ENCODE measurements around the gene VPS50. TPM values are rescaled to one million over a fixed set of nuclear protein-coding genes. Genes with fewer than 3 reads are reported as not detected.
"Not testable (repeated sequence)": the region's sequence is repeated elsewhere in the genome, so short reads cannot be mapped to it uniquely, and the experiment has no call there.

Gene VPS50
- total and polyA plus RNA-seq, 5 donors, result 6.4 to 23.0 (median 21.4) TPM

DNA sequence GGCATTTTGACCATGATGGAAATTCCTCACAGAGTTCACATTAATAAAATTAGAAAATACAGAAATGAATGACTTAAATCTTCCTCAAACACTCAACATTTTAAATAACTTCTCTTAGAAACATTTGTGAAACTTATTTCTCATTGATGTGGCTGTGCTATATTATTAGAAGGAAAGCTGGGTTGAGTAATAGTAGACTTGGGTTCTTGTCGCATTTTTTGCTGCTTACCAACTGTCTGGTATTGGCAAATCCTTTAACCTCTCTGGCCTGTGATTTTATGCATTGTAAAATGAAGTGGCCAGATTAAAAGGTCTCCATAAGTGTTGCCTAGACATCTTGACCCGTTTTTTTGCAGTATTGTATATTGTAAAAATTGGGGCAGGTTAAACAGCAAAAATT is 66.5 kb downstream of the VPS50 start:
- 97% methylated on average over 2 of the region's 2 CpGs for WGBS
- Histone ChIP-seq H3K4me3 (ENCODE audit: low read length) (no peak overlapping the region), H3K27me3 (ENCODE audit: control insufficient read depth, insufficient read depth) (no peaks in the 10 kb centered on the region), H3K9me3 (ENCODE audit: control insufficient read depth, low read length) (no peaks in the 10 kb centered on the region), H3K4me1 (ENCODE audit: control insufficient read depth, insufficient read depth, low read length) (no peaks in the 10 kb centered on the region), H3K27ac (ENCODE audit: low read length) (no peak overlapping the region)
- DNase-seq (no peak), ATAC-seq (no peak)
- intact Hi-C loops (cut with DNase I), result no loop called here

DNA sequence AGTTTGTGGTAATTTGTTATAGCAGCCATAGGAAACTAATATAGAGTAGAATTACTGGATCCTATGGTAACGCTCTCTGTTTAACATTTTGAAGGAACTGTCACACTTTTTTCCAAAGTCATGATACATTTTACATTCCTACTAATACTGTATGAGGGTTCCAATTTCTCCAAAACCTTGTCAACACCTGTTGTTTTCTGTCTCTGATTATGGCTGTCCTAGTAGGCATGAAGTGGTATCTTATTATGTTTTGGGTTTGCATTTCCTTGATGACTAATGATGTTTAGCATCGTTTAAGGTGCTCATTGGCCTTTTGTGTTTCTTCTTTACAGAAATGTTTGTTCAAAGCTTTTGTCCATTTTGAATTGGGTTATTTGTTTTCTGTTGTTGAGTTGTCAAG is 69.6 kb downstream of the VPS50 start:
- Histone ChIP-seq H3K4me1 (ENCODE audit: control insufficient read depth, insufficient read depth, low read length) (no peaks in the 10 kb centered on the region), H3K9me3 (ENCODE audit: control insufficient read depth, low read length) (no peaks in the 10 kb centered on the region), H3K4me3 (ENCODE audit: low read length) (no peak overlapping the region), H3K27me3 (ENCODE audit: control insufficient read depth, insufficient read depth) (no peaks in the 10 kb centered on the region), H3K27ac (ENCODE audit: low read length) (no peak overlapping the region)
- 93% methylated on average over 2 of the region's 2 CpGs for WGBS
- DNase-seq (no peak), ATAC-seq (no peak)
- intact Hi-C loops (cut with DNase I), result no loop called here

DNA sequence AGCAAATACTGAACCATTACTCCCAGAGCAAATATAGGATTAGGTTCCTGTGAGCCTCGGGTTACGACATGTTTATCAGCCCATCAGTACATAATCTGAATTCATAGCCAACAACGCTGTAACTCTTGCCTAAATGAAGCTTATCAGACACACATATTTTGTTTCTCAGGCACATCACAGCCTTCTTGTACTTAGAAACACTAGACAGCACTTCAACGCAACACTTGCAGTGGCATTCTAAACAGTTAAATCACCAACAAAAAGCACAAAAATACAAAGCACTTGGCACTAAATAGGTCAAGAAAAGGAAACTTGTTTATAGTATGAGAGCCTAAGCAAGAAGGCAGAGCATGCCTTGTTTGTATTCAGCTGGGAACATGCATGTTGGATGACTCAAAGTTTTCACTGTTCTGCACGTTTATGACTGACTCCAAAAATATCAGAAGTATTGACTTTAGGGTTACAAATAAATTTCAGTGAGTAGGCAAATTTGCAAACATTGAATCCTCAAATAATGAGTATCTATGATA is 75.0 kb downstream of the VPS50 start:
- Histone ChIP-seq H3K27me3 (ENCODE audit: control insufficient read depth, insufficient read depth) (no peaks in the 10 kb centered on the region), H3K9me3 (ENCODE audit: control insufficient read depth, low read length) (no peaks in the 10 kb centered on the region), H3K4me3 (ENCODE audit: low read length) (no peak overlapping the region), H3K27ac (ENCODE audit: low read length) (no peak overlapping the region), H3K4me1 (ENCODE audit: control insufficient read depth, insufficient read depth, low read length) (no peaks in the 10 kb centered on the region)
- ATAC-seq (no peak), DNase-seq (no peak)
- intact Hi-C loops (cut with DNase I), result no loop called here
- WGBS, result 73% methylated on average over 5 of the region's 5 CpGs

GRCh38 chr7:93307943-93308342 is 75.8 kb downstream of the VPS50 start:
- 97% methylated on average over 1 of the region's 1 CpG for WGBS
- H3K27ac ChIP-seq (ENCODE audit: low read length), result no peak overlapping the region
- intact Hi-C loops (cut with DNase I), result no loop called here
- DNase-seq (no peak), ATAC-seq (no peak)
- H3K4me3 ChIP-seq (ENCODE audit: low read length), result no peak overlapping the region
- no peaks in the 10 kb centered on the region for H3K4me1 ChIP-seq (ENCODE audit: control insufficient read depth, insufficient read depth, low read length)
- no peaks in the 10 kb centered on the region for H3K9me3 ChIP-seq (ENCODE audit: control insufficient read depth, low read length)
- no peaks in the 10 kb centered on the region for H3K27me3 ChIP-seq (ENCODE audit: control insufficient read depth, insufficient read depth)

GRCh38 chr7:93310346-93310745 is 78.2 kb downstream of the VPS50 start:
- intact Hi-C loops (cut with DNase I), result no loop called here
- Histone ChIP-seq H3K4me3 (ENCODE audit: low read length) (no peak overlapping the region), H3K9me3 (ENCODE audit: control insufficient read depth, low read length) (no peaks in the 10 kb centered on the region), H3K27ac (ENCODE audit: low read length) (no peak overlapping the region), H3K27me3 (ENCODE audit: control insufficient read depth, insufficient read depth) (no peaks in the 10 kb centered on the region), H3K4me1 (ENCODE audit: control insufficient read depth, insufficient read depth, low read length) (no peaks in the 10 kb centered on the region)
- WGBS, result 89% methylated on average over 4 of the region's 4 CpGs
- ATAC-seq (no peak), DNase-seq (no peak)

DNA sequence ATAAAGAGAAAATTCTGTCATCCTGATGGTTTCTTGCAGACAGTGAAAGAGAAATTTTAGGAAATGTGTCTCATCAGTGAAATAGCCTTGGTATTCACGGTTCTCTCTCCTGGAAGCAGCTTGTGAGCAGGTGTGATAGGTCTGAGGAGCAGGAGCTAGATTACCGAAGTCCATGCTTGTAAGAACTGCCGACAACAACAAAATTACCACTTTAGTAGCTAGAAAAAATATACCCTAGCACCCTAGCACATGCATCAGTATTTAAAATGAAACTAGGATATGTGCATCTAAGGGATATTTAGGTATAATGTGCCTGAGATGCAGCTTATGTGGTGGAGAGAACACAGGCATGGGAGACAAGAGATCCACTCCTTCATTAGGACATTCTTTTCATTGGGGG is 82.3 kb downstream of the VPS50 start:
- no peaks in the 10 kb centered on the region for H3K9me3 ChIP-seq (ENCODE audit: control insufficient read depth, low read length)
- 92% methylated on average over 3 of the region's 3 CpGs for WGBS
- ATAC-seq (no peak), DNase-seq (no peak)
- intact Hi-C loops (cut with DNase I), result no loop called here
- no peak overlapping the region for H3K4me3 ChIP-seq (ENCODE audit: low read length)
- H3K27ac ChIP-seq (ENCODE audit: low read length), result no peak overlapping the region
- H3K27me3 ChIP-seq (ENCODE audit: control insufficient read depth, insufficient read depth), result no peaks in the 10 kb centered on the region
- H3K4me1 ChIP-seq (ENCODE audit: control insufficient read depth, insufficient read depth, low read length), result no peaks in the 10 kb centered on the region

- DNase-seq (no peak), ATAC-seq (no peak)
- no peak overlapping the region for H3K4me3 ChIP-seq (ENCODE audit: low read length)
- WGBS, result 95% methylated on average over 2 of the region's 2 CpGs
- H3K27me3 ChIP-seq (ENCODE audit: control insufficient read depth, insufficient read depth), result no peaks in the 10 kb centered on the region
- H3K27ac ChIP-seq (ENCODE audit: low read length), result no peak overlapping the region
- H3K4me1 ChIP-seq (ENCODE audit: control insufficient read depth, insufficient read depth, low read length), result no peaks in the 10 kb centered on the region
- no peaks in the 10 kb centered on the region for H3K9me3 ChIP-seq (ENCODE audit: control insufficient read depth, low read length)
- intact Hi-C loops (cut with DNase I), result no loop called here
These were observed 83.7 kb downstream of the VPS50 start for GRCh38 chr7:93315896-93316295.

DNA sequence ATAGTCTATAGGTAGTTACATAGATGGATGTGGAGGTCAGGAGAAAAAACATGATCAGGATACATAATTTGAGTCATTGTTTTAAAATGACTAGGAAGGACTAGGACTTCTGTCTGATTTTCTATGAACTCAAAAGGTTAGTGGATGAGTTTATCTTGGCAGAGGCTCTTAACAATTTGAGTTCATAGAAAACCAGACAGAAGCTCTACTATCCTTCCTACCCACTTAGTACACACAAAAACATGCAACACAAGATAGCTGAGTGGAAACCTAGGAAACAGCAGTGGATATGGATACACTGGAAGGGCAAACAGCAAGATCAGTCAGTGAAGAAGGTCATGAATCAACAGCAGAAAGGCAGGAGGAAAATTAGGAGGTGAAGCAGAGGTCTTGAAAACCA is 84.6 kb downstream of the VPS50 start:
- intact Hi-C loops (cut with DNase I), result no loop called here
- Histone ChIP-seq H3K27me3 (ENCODE audit: control insufficient read depth, insufficient read depth) (no peaks in the 10 kb centered on the region), H3K4me3 (ENCODE audit: low read length) (no peak overlapping the region), H3K27ac (ENCODE audit: low read length) (no peak overlapping the region), H3K4me1 (ENCODE audit: control insufficient read depth, insufficient read depth, low read length) (no peaks in the 10 kb centered on the region), H3K9me3 (ENCODE audit: control insufficient read depth, low read length) (no peaks in the 10 kb centered on the region)
- ATAC-seq (no peak), DNase-seq (no peak)

DNA sequence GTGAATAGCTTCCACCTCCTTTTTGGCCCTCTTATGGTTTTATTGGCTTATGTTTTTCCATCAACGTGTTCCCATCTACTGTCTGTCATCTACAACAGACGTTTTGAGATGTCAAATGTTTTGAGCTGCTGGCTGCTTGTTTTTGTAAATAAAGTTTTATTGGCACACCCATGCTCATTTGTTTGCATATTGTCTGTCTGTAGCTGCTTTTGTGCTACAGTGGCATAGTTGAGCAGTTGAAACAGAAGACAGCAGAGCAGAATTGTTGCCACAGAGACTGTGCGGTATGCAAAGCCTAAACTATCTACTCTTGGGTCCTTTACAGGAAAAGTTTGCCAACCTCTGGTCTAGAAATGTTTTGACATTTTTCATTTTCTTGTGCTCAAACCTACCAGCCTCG is 88.7 kb downstream of the VPS50 start:
- Histone ChIP-seq H3K4me3 (ENCODE audit: low read length) (no peak overlapping the region), H3K4me1 (ENCODE audit: control insufficient read depth, insufficient read depth, low read length) (no peaks in the 10 kb centered on the region), H3K27ac (ENCODE audit: low read length) (no peak overlapping the region), H3K27me3 (ENCODE audit: control insufficient read depth, insufficient read depth) (no peaks in the 10 kb centered on the region), H3K9me3 (ENCODE audit: control insufficient read depth, low read length) (no peaks in the 10 kb centered on the region)
- WGBS, result 94% methylated on average over 4 of the region's 4 CpGs
- intact Hi-C loops (cut with DNase I), result no loop called here
- no peak for DNase-seq
- no peak for ATAC-seq

DNA sequence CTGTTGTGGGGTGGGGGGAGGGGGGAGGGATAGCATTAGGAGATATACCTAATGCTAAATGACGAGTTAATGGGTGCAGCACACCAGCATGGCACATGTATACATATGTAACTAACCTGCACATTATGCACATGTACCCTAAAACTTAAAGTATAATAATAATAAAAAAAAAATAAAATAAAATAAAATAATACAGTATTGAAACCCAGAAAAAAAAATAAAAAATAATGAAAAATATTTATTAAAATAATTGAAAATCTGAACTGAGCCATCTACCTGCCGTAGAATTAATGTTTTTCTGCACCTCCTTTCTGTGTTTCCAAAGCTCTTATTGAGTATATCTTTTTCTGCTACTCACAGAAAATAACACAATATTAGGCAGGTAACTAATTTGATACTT is 94.1 kb downstream of the VPS50 start:
- H3K4me1 ChIP-seq (ENCODE audit: control insufficient read depth, insufficient read depth, low read length); H3K27ac ChIP-seq (ENCODE audit: low read length); ATAC-seq; H3K9me3 ChIP-seq (ENCODE audit: control insufficient read depth, low read length); DNase-seq; intact Hi-C loops (cut with DNase I); H3K4me3 ChIP-seq (ENCODE audit: low read length); H3K27me3 ChIP-seq (ENCODE audit: control insufficient read depth, insufficient read depth): not testable (repeated sequence)
- WGBS, result 100% methylated on average over 1 of the region's 2 CpGs

- ATAC-seq (no peak), DNase-seq (no peak)
- 69% methylated on average over 3 of the region's 3 CpGs for WGBS
- Histone ChIP-seq H3K27me3 (ENCODE audit: control insufficient read depth, insufficient read depth) (no peaks in the 10 kb centered on the region), H3K4me1 (ENCODE audit: control insufficient read depth, insufficient read depth, low read length) (no peaks in the 10 kb centered on the region), H3K27ac (ENCODE audit: low read length) (no peak overlapping the region), H3K4me3 (ENCODE audit: low read length) (no peak overlapping the region), H3K9me3 (ENCODE audit: control insufficient read depth, low read length) (no peaks in the 10 kb centered on the region)
- intact Hi-C loops (cut with DNase I), result no loop called here
These were observed 95.0 kb downstream of the VPS50 start for GRCh38 chr7:93327006-93327633.

DNA sequence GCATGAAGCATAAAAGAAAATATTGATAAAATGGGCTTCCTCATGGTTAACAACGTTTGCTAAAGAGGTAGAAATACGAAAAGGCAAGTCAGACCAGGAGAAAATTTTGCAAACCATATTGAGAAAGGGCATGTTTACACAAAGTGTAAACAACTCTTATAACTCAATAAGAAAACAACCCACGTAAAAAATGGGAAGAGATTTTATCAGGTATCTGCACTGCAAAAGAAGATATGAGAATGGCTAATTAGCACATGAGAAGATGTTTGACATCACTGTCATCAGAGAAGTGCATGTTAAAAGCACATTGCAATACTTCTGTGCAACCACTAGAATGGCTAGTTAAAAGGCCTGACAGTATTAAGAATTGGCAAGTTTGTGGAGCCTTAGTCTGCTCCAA is 99.5 kb downstream of the VPS50 start:
- intact Hi-C loops (cut with DNase I), result no loop called here
- H3K4me1 ChIP-seq (ENCODE audit: control insufficient read depth, insufficient read depth, low read length), result no peaks in the 10 kb centered on the region
- no peak overlapping the region for H3K4me3 ChIP-seq (ENCODE audit: low read length)
- DNase-seq, result no peak
- WGBS, result 73% methylated on average over 3 of the region's 3 CpGs
- ATAC-seq, result no peak
- H3K27ac ChIP-seq (ENCODE audit: low read length), result no peak overlapping the region
- no peaks in the 10 kb centered on the region for H3K9me3 ChIP-seq (ENCODE audit: control insufficient read depth, low read length)
- no peaks in the 10 kb centered on the region for H3K27me3 ChIP-seq (ENCODE audit: control insufficient read depth, insufficient read depth)
